Brain microvascular endothelial cell (primary cell): ENCODE measurements around the gene C22orf15.
A peak's percentile ranks its signal among the peaks of the same experiment; 100 is the strongest.

Experiments
- DNase-seq: peaks from one replicate; pipeline ENCODE4 v3.0.0-alpha.2; 2020
- H3K27ac ChIP-seq: fragments of 250-450 bp; sonication (Bioruptor Pico); 2 replicates; pipeline ENCODE4 v1.5.1; 2020; ENCODE audit warnings: mild to moderate bottlenecking, moderate library complexity
- H3K27me3 ChIP-seq: fragments of 250-450 bp; sonication (Bioruptor Pico); replicated peaks from 2 replicates; pipeline ENCODE4 v1.5.1; 2020; ENCODE audit warnings: mild to moderate bottlenecking
- H3K36me3 ChIP-seq: fragments of 250-450 bp; sonication (Bioruptor Pico); replicated peaks from 2 replicates; pipeline ENCODE4 v1.5.1; 2020; ENCODE audit warnings: mild to moderate bottlenecking
- H3K4me3 ChIP-seq: 2 replicates; pipeline ENCODE4 v1.5.1; 2011; ENCODE audit warnings: low read depth, mild to moderate bottlenecking, control low read depth, low read length, moderate library complexity
- in situ Hi-C: cut with HindIII; loops from 2 replicates; pipeline ENCODE4 v1.10.0; 2017; ENCODE audit warnings: low sequenced_read_pairs, low pct_ligation_motif_present
- TF ChIP-seq, protein P1 (sequence below): IDR thresholded peaks from 2 replicates; pipeline ENCODE4 v1.5.1; 2011; ENCODE audit warnings: low read depth, mild to moderate bottlenecking, moderate library complexity, low read length, control low read depth, inconsistent platforms; ENCODE audit errors: missing control alignments

C22orf15 gene

GRCh38 chr22:23773483-23774113, 10.8 kb downstream of the C22orf15 start:
- in situ Hi-C loops: no loop called here
- no peak overlapping the region for H3K4me3 ChIP-seq
- DNase-seq: no peak
- no peak overlapping the region for H3K27ac ChIP-seq
- no peaks in the 10 kb centered on the region for H3K36me3 ChIP-seq
- TF ChIP-seq, protein P1, sequence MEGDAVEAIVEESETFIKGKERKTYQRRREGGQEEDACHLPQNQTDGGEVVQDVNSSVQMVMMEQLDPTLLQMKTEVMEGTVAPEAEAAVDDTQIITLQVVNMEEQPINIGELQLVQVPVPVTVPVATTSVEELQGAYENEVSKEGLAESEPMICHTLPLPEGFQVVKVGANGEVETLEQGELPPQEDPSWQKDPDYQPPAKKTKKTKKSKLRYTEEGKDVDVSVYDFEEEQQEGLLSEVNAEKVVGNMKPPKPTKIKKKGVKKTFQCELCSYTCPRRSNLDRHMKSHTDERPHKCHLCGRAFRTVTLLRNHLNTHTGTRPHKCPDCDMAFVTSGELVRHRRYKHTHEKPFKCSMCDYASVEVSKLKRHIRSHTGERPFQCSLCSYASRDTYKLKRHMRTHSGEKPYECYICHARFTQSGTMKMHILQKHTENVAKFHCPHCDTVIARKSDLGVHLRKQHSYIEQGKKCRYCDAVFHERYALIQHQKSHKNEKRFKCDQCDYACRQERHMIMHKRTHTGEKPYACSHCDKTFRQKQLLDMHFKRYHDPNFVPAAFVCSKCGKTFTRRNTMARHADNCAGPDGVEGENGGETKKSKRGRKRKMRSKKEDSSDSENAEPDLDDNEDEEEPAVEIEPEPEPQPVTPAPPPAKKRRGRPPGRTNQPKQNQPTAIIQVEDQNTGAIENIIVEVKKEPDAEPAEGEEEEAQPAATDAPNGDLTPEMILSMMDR: no peak
- H3K27me3 ChIP-seq: no peaks in the 10 kb centered on the region

GRCh38 chr22:23774114-23774921, 11.5 kb downstream of the C22orf15 start:
- DNase-seq: no peak
- Histone ChIP-seq H3K27me3 (no peaks in the 10 kb centered on the region), H3K4me3 (no peak overlapping the region), H3K27ac (no peak overlapping the region), H3K36me3 (no peaks in the 10 kb centered on the region)
- in situ Hi-C loops: no loop called here
- TF ChIP-seq, protein P1: no peak

DNA sequence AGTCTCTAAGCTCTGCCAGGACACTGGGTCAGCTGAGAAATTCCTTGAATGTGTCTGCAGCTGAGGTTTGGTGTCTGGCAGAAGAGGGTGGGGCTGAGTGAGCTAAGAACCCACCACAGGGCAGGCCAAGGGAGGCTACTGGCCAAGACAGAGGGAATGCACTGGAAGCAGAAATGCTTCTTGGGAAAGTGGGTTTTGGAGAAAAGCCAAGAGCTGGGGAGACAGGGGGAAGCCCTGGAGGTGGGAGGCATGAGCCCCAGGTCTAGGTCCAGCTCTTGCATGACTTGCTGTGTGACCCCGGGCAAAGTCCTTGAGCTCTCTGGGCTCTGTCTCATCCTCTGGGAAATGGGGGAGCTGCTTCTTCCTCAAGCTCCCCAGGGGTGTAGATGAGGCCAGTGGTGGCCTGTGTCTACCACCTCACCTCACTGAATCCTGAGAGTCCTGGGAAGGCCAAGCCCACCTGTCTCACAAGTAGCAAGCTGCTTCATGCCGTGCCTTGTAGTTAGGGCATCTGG, 12.2 kb downstream of the C22orf15 start:
- in situ Hi-C loops: no loop called here
- DNase-seq: peak; percentile 27
- H3K4me3 ChIP-seq: no peak overlapping the region

GRCh38 chr22:23775779-23776375, 13.1 kb downstream of the C22orf15 start:
- Histone ChIP-seq H3K27ac (no peak overlapping the region), H3K27me3 (no peaks in the 10 kb centered on the region), H3K36me3 (no peaks in the 10 kb centered on the region), H3K4me3 (no peak overlapping the region)
- in situ Hi-C loops: no loop called here
- DNase-seq: no peak
- TF ChIP-seq, protein P1: no peak

More for the DNA sequence above, 12.2 kb downstream of the C22orf15 start:
- H3K27me3 ChIP-seq: no peaks in the 10 kb centered on the region
- TF ChIP-seq, protein P1: no peak
- H3K36me3 ChIP-seq: no peaks in the 10 kb centered on the region
- H3K27ac ChIP-seq: no peak overlapping the region

DNA sequence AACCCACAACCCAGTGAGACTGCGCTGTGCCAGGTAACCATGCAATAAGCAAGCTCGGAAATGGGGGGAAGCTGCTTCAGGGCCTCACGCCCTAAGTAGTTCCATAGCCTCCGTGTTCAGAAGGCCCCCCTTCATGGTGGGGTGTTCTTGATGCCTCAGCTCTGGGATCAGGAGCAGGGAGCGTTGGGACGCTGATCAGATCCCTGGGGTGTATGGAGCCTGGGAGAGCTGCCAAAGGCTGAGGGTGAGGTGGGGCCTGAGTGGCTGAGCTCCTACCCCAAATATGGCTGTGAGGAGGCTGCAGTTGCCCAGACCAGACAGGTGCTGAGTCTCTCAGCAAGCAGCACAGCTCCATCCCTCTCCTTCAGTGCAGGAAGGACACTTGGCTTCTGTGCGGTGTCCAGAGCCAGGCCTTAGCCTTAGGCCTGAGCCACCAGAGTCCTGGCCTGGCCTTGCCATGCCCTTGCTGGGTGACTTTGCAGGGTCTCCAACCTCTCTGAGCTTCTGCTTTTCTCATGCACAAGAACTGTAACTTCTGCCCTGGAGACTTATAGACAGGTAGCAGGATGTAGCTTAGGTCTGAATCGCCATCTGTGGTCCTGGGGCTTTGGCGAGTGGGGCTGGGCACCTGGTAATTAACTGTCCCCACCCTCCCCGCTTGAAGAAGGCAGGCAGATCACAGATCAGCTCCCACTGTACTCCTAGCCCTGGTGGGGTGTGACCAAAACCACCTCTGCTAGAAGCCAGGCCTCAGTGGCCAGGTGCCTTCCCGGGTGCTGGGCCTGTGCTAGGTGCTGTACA, 15.2 kb downstream of the C22orf15 start:
- no peak overlapping the region for H3K4me3 ChIP-seq
- H3K27me3 ChIP-seq: no peaks in the 10 kb centered on the region
- H3K36me3 ChIP-seq: no peaks in the 10 kb centered on the region
- H3K27ac ChIP-seq: no peak overlapping the region
- no peak for DNase-seq
- TF ChIP-seq, protein P1: no peak
- in situ Hi-C loops: no loop called here
